Neural cell (in vitro differentiated cells): Measurements from ENCODE around the gene S100PBP.

ENCODE experiments used
- CTCF ChIP-seq: fragments of 450-650 bp; IDR thresholded peaks from 2 replicates; pipeline ENCODE4 v1.5.1; 2014; ENCODE audit warnings: antibody characterized with exemption, mild to moderate bottlenecking, moderate library complexity; ENCODE audit not compliant: poor library complexity, severe bottlenecking
- EZH2 ChIP-seq: fragments of 200-600, 300-800 bp; shearing (Covaris generic), sonication (generic); IDR thresholded peaks from 2 replicates; pipeline ENCODE4 v1.6.1; 2014; ENCODE audit warnings: antibody characterized with exemption, low read length, borderline replicate concordance, mild to moderate bottlenecking; ENCODE audit not compliant: insufficient read depth, poor library complexity, severe bottlenecking
- MXI1 ChIP-seq: fragments of 450-650 bp; conservative IDR thresholded peaks from 2 replicates; pipeline ENCODE4 v1.6.1; 2014; ENCODE audit warnings: antibody characterized with exemption, mild to moderate bottlenecking; ENCODE audit not compliant: poor library complexity, severe bottlenecking
- POLR2AphosphoS5 ChIP-seq: IDR thresholded peaks from 2 replicates; pipeline ENCODE4 v1.6.1; 2012
- RAD21 ChIP-seq: fragments of 450-650 bp; conservative IDR thresholded peaks from 2 replicates; pipeline ENCODE4 v1.6.1; 2014; ENCODE audit warnings: antibody characterized with exemption, mild to moderate bottlenecking, moderate library complexity
- REST ChIP-seq: IDR thresholded peaks from 2 replicates; pipeline ENCODE4 v1.6.1; 2012; ENCODE audit warnings: borderline replicate concordance
- TAF1 ChIP-seq: IDR thresholded peaks from 2 replicates; pipeline ENCODE4 v1.6.1; 2012; ENCODE audit warnings: low read depth

DNA sequence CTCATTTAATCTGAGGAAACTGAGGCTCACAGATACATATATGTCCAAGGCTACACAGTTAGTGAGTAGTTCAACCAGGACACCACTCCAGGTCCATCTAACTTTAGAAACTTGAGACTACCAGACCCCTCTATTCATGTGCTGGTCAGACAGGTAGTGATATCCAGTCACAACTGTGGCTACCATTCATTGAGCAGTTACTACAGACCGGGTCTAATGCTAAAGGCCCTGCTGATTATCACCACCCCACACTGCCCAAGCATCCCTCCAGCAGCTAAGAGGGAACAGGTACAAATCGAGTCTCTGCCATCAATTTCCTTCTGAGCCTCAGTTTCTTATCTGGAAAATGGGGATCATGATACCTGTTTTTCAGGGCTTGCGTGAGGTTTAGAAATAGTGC is 74.2 kb downstream of the S100PBP start:
- TF ChIP-seq CTCF, result no peak
- TF ChIP-seq EZH2, result no peak
- no peak for TF ChIP-seq POLR2AphosphoS5
- TF ChIP-seq REST, result no peak
- TF ChIP-seq MXI1, result no peak
- no peak for TF ChIP-seq TAF1
- no peak for TF ChIP-seq RAD21
